Tongue (tissue), 2 donors: Measurements from ENCODE around the gene DCLK1. TPM values are rescaled to one million over a fixed set of nuclear protein-coding genes. Genes with fewer than 3 reads are reported as not detected.
"Not testable (repeated sequence)": the region's sequence is repeated elsewhere in the genome, so short reads cannot be mapped to it uniquely, and the experiment has no call there.

Experiments used
- DNase-seq: peaks from one replicate; pipeline ENCODE4 v3.0.0-alpha.2; 2015
- total RNA-seq: library from RNA; depleted of rRNA; stranded (reverse); fragments of >200 nt; gene quantifications from one replicate; pipeline ENCODE4 v1.2.3, GENCODE V29; 2014

Gene DCLK1
- total RNA-seq, 1 donor from 2014 or later = 62.5 TPM

GRCh38 chr13:36130552-36131221 is 495 bp downstream of the DCLK1 start:
- DNase-seq = peak; percentile 51

GRCh38 chr13:36130193-36130551 is 1.0 kb downstream of the DCLK1 start:
- DNase-seq = no peak

GRCh38 chr13:36129539-36129938 is 1.6 kb downstream of the DCLK1 start:
- DNase-seq = no peak

GRCh38 chr13:36126491-36126890 is 4.7 kb downstream of the DCLK1 start:
- no peak for DNase-seq

- DNase-seq = no peak
These were observed 5.3 kb downstream of the DCLK1 start for GRCh38 chr13:36125841-36126240.

- peak; percentile 54 for DNase-seq
These were observed 6.9 kb downstream of the DCLK1 start for GRCh38 chr13:36124236-36124822.

- no peak for DNase-seq
These were observed 15.9 kb downstream of the DCLK1 start for GRCh38 chr13:36115306-36115705.

- DNase-seq = no peak
These were observed 16.9 kb downstream of the DCLK1 start for GRCh38 chr13:36114233-36114632.

- no peak for DNase-seq
These were observed 22.2 kb downstream of the DCLK1 start for GRCh38 chr13:36108954-36109353.

- DNase-seq = no peak
These were observed 22.8 kb downstream of the DCLK1 start for GRCh38 chr13:36108342-36108741.

- no peak for DNase-seq
These were observed 23.7 kb downstream of the DCLK1 start for GRCh38 chr13:36107521-36107920.

- DNase-seq = no peak
These were observed 25.5 kb downstream of the DCLK1 start for GRCh38 chr13:36105726-36106125.

GRCh38 chr13:36102721-36103120 is 28.5 kb downstream of the DCLK1 start:
- no peak for DNase-seq

- DNase-seq = not testable (repeated sequence)
These were observed 29.3 kb downstream of the DCLK1 start for GRCh38 chr13:36101907-36102306.

- DNase-seq = peak; percentile 32
These were observed 30.0 kb downstream of the DCLK1 start for GRCh38 chr13:36101157-36101556.

- no peak for DNase-seq
These were observed 33.1 kb downstream of the DCLK1 start for GRCh38 chr13:36098080-36098479.

GRCh38 chr13:36096461-36097416 is 34.4 kb downstream of the DCLK1 start:
- peak; percentile 48 for DNase-seq

- no peak for DNase-seq
These were observed 36.7 kb downstream of the DCLK1 start for GRCh38 chr13:36094478-36094877.

GRCh38 chr13:36090592-36090991 is 40.6 kb downstream of the DCLK1 start:
- no peak for DNase-seq

- peak; percentile 13 for DNase-seq
These were observed 42.0 kb downstream of the DCLK1 start for GRCh38 chr13:36089130-36089647.

- DNase-seq = no peak
These were observed 42.7 kb downstream of the DCLK1 start for GRCh38 chr13:36088463-36088862.

- DNase-seq = no peak
These were observed 43.2 kb downstream of the DCLK1 start for GRCh38 chr13:36088001-36088400.

- peak; percentile 14 for DNase-seq
These were observed 45.1 kb downstream of the DCLK1 start for GRCh38 chr13:36086117-36086516.
